Right lobe of liver (tissue), 4 donors: ENCODE results near the gene VPREB3.
"Not testable (repeated sequence)": the region's sequence is repeated elsewhere in the genome, so short reads cannot be mapped to it uniquely, and the experiment has no call there.

Experiments
- POLR2A ChIP-seq: fragments of 450-650 bp; IDR thresholded peaks from one replicate; pipeline ENCODE4 v1.6.1; 2017; ENCODE audit warnings: antibody characterized with exemption, mild to moderate bottlenecking
- TF ChIP-seq, protein P1 (sequence below), 4 donors: fragments of 200-600 bp in 3 of 4; fragments of 450-650 bp in 1 of 4; IDR thresholded peaks; one replicate each; pipeline versions ENCODE4 v1.5.1 to v1.8.0; 2016 to 2022; ENCODE audit warnings: antibody characterized with exemption in 4 of 4, mild to moderate bottlenecking in 2 of 4
- donor health status: DM: no; HTN: no; CAD: no.
- donor health status: DM: no; HTN: no; CAD: no.
- donor health status: DM: no; HTN: yes; CAD: no.

DNA sequence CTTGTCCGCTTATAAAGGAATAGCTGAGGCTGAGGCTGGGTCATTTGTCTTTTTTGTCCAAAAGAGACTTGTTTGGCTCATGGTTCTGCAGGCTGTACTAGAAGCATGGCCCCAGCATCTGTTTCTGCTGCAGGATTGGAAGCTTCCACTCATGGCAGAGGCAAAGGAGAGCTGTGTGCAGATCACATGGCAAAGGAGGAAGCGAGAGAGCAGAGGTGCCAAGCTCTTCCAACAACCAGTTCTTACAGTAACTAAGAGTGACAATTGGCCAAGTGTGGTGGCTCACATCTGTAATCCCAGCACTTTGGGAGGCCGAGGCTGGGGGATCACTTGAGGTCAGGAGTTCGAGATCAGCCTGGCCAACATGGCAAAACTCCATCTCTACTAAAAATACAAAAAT lies 26.1 kb downstream of the VPREB3 start:
- TF ChIP-seq, protein P1, sequence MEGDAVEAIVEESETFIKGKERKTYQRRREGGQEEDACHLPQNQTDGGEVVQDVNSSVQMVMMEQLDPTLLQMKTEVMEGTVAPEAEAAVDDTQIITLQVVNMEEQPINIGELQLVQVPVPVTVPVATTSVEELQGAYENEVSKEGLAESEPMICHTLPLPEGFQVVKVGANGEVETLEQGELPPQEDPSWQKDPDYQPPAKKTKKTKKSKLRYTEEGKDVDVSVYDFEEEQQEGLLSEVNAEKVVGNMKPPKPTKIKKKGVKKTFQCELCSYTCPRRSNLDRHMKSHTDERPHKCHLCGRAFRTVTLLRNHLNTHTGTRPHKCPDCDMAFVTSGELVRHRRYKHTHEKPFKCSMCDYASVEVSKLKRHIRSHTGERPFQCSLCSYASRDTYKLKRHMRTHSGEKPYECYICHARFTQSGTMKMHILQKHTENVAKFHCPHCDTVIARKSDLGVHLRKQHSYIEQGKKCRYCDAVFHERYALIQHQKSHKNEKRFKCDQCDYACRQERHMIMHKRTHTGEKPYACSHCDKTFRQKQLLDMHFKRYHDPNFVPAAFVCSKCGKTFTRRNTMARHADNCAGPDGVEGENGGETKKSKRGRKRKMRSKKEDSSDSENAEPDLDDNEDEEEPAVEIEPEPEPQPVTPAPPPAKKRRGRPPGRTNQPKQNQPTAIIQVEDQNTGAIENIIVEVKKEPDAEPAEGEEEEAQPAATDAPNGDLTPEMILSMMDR (IDR thresholded peaks at IDR 0.05): not testable (repeated sequence)
- not testable (repeated sequence) for TF ChIP-seq POLR2A
